Measurements from ENCODE around the gene CCNQ. TPM values are rescaled to one million over a fixed set of nuclear protein-coding genes. Genes with fewer than 3 reads are reported as not detected.

CCNQ gene
- total RNA-seq, 3 donors from 2014 or later, result 13.1 to 19.9 (median 16.0) TPM

DNA sequence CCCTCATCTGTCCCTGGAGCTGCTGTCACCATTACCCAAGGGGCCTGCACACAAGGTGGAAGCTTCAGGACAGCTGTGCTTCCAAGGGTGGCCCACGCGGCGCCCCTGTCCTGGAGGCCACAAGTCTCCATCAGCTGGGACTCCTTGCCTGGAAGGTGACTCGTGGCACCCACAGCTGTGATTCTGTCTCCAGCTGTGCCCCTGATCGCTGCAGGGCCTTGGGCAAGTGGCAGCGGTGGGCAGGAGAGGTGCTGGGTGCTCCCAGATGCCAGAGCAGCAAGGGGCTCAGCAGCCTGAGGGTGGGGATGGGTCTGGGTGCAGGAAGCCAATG is 39.1 kb upstream of the CCNQ start:
- Histone ChIP-seq H3K36me3 (ENCODE audit: low read depth) (no peaks in the 10 kb centered on the region), H3K4me3 (no peak overlapping the region), H3K4me1 (ENCODE audit: low read depth) (no peaks in the 10 kb centered on the region), H3K9me3 (no peaks in the 10 kb centered on the region)
- TF ChIP-seq, protein P1, sequence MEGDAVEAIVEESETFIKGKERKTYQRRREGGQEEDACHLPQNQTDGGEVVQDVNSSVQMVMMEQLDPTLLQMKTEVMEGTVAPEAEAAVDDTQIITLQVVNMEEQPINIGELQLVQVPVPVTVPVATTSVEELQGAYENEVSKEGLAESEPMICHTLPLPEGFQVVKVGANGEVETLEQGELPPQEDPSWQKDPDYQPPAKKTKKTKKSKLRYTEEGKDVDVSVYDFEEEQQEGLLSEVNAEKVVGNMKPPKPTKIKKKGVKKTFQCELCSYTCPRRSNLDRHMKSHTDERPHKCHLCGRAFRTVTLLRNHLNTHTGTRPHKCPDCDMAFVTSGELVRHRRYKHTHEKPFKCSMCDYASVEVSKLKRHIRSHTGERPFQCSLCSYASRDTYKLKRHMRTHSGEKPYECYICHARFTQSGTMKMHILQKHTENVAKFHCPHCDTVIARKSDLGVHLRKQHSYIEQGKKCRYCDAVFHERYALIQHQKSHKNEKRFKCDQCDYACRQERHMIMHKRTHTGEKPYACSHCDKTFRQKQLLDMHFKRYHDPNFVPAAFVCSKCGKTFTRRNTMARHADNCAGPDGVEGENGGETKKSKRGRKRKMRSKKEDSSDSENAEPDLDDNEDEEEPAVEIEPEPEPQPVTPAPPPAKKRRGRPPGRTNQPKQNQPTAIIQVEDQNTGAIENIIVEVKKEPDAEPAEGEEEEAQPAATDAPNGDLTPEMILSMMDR (IDR thresholded peaks at IDR 0.05), result no peak
- ATAC-seq, result no peak
- DNase-seq, result no peak
- intact Hi-C loops (cut with DNase I, micrococcal nuclease), result no loop called here

DNA sequence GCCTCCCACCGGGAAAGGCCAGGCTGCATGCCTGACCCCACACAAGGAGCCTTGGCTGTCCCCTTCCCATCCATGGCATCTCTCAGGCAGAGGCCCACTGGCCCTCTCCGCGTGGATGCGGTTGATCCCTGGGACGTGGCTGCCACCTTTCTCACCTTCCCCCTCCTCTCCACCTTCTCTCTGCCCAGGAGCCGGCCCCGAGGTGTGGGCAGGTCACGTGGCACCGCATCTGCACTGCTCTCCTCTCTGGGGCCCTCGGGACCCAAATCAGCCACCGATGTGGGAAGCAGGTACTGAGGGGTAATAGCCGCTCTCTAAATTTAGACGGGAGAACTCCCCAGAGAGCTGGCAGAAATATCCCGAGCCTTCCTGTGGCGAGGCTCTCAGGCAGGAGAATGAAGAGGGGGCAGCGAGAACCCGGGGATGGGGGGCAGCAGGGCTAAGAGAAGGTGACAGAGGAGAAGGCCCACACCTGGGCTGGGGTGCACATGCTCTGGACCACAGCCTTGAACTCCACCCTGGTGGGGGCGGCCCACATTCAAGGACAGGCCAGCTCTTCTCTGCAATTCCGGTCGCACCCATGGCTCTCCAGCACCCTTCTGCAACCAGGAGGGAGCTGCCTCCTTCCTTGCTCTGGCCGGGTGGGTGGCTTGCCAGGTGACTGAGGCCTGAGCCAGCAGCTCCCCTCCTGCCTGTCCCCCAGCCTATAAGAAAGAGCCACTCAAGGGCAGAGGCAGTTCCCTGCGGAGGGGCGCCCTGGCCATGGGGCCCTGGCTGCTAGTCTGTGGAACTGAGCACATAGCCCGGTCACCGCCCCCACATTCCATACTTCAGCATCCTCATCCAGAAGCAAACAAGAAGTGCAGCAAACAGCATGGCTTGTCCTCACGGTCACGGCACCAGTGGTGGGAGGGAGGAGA is 38.4 kb upstream of the CCNQ start:
- DNase-seq (no peak), ATAC-seq (no peak)
- H3K36me3 ChIP-seq (ENCODE audit: low read depth), result no peaks in the 10 kb centered on the region
- H3K9me3 ChIP-seq, result no peaks in the 10 kb centered on the region
- no peaks in the 10 kb centered on the region for H3K4me1 ChIP-seq (ENCODE audit: low read depth)
- H3K4me3 ChIP-seq, result no peak overlapping the region
- TF ChIP-seq, protein P1 (IDR thresholded peaks at IDR 0.05), result no peak
- intact Hi-C loops (cut with DNase I, micrococcal nuclease), result no loop called here

DNA sequence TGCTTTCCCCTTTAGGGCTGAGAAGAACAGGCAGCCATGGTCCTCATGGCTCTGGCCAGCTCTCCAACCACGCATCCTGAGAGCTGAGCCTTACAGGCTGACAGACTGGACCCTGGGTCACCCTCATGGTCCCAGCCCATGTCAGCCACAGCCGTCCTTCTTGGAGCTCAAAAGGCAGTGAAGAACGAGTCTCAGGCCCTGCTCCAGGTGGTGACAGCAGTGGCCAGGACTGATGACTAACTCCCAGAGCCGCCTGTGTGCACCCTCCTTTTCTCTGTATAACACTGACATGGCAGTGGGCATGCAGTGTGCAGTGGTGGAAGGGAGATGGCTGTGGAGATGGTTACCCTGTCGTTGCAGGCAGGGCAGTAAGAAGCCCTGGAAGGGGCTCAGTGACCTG is 37.8 kb upstream of the CCNQ start:
- TF ChIP-seq, protein P1 (IDR thresholded peaks at IDR 0.05), result no peak
- DNase-seq (no peak), ATAC-seq (no peak)
- intact Hi-C loops (cut with DNase I, micrococcal nuclease), result no loop called here
- Histone ChIP-seq H3K4me1 (ENCODE audit: low read depth) (no peaks in the 10 kb centered on the region), H3K9me3 (no peaks in the 10 kb centered on the region), H3K4me3 (no peak overlapping the region), H3K36me3 (ENCODE audit: low read depth) (no peaks in the 10 kb centered on the region)

DNA sequence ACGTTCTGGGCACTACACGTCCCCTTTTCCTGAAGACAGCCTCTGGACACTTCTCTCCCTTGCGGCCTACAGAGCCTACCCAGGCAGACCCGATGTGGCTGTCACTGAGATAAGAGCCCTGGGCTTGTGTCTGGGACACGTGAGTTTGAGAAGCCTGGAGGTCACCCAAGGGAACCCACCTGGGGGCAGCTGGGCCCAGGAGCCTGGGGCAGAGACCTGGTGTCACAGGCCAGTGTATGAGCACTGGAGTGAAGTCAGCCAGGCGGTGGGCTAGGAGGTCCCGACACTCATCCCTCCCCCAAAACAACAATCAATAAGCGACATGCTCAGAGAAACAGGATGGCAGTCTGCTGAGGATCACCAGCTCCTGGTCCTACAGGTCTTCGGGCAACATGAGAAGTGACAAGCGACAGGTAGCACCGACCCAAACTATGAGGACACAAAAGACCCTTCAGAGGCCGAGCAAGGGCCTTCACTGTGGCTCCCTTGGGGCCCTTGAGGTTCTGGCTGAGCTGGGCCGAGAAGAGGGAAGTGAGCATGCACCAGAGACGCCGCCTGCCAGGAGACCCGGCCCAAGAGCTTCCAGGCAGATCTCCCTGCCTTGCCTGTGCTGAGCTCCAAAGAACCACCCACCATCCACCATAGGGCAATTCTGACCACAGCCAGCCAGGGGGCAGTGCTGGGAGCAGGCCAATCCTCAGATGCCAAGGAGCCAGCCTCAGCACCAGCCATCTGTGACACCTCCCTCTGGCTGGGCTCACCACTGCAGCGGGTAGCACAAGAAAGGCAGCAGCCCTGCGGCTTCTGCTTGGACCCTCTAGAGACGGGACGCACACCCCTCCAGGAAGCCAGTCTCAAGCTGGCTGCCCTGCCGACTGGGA is 37.1 kb upstream of the CCNQ start:
- no peak overlapping the region for H3K4me3 ChIP-seq
- TF ChIP-seq, protein P1 (IDR thresholded peaks at IDR 0.05), result no peak
- intact Hi-C loops (cut with DNase I, micrococcal nuclease), result no loop called here
- peak; percentile 56 for ATAC-seq
- no peaks in the 10 kb centered on the region for H3K36me3 ChIP-seq (ENCODE audit: low read depth)
- peak in 1 of 3 donors; percentile 18 for DNase-seq
- H3K9me3 ChIP-seq, result no peaks in the 10 kb centered on the region
- no peaks in the 10 kb centered on the region for H3K4me1 ChIP-seq (ENCODE audit: low read depth)

DNA sequence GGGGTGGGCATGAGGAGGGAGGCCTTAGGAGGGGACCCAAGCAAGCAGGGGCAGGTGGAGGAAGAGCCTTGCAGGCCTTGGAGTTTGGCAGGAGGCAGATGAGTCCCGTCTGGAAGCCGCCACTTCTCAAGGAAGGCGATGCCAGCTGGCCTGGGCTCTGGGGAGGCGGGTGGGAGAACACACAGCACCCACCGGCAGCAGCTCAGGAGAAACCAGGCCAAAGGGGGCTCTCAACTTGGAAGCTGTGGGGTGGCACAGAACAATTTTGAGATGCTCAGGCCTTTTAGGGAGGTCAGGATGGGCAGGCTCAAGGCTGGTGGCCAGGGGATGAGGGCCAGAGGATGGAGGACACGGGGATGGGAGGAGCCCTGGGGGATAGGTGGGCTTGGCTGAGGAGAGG is 36.4 kb upstream of the CCNQ start:
- no peak for DNase-seq
- Histone ChIP-seq H3K36me3 (ENCODE audit: low read depth) (no peaks in the 10 kb centered on the region), H3K4me1 (ENCODE audit: low read depth) (no peaks in the 10 kb centered on the region), H3K9me3 (no peaks in the 10 kb centered on the region), H3K4me3 (no peak overlapping the region)
- intact Hi-C loops (cut with DNase I, micrococcal nuclease), result no loop called here
- TF ChIP-seq, protein P1 (IDR thresholded peaks at IDR 0.05), result no peak
- no peak for ATAC-seq

Data from mucosa of descending colon (tissue), 3 donors.